Naive thymus-derived CD4-positive, alpha-beta T cell (primary cell): Measurements from ENCODE around the gene PRPF8. TPM values are rescaled to one million over a fixed set of nuclear protein-coding genes. Genes with fewer than 3 reads are reported as not detected.

ENCODE experiments used
- ATAC-seq: fragments of 150-1000 bp; cut with Tn5 transposase; 2 replicates; pipeline ENCODE4 v1.10.0; 2021; ENCODE audit warnings: mild to moderate bottlenecking, moderate library complexity
- CTCF ChIA-PET: fragments of 350-600 bp; sonication (Branson Sonifier 250); formaldehyde crosslinking; loops from one replicate; lab custom pipeline; 2021; ENCODE audit warnings: antibody characterized with exemption; lab: Charles Lee
- POLR2A ChIA-PET: fragments of 350-600 bp; sonication (Branson Sonifier 250); formaldehyde crosslinking; loops from one replicate; lab custom pipeline; 2021; ENCODE audit warnings: antibody characterized with exemption, inconsistent platforms; lab: Charles Lee
- DNase-seq, 9 donors: peaks; one replicate each; pipeline versions ENCODE4 v3.0.0 to v3.0.0-alpha.2; 2020 to 2022; ENCODE audit warnings: mixed read lengths in 1 of 9
- H3K27ac ChIP-seq: one replicate; pipeline ENCODE4 v1.7.0; 2013; ENCODE audit warnings: mild to moderate bottlenecking, low read depth, low read length, moderate library complexity
- H3K27me3 ChIP-seq, 2 donors: one replicate each; pipeline ENCODE4 v1.7.0; 2013; ENCODE audit warnings: low read length in 2 of 2, mild to moderate bottlenecking in 2 of 2, moderate library complexity in 2 of 2; ENCODE audit not compliant: control insufficient read depth in 2 of 2, insufficient read depth in 2 of 2
- H3K36me3 ChIP-seq, 3 experiments: 1 replicate in 2 of 3; 2 replicates in 1 of 3; pipeline ENCODE4 v1.7.0; 2013; ENCODE audit warnings: low read length in 3 of 3, mild to moderate bottlenecking in 3 of 3, moderate library complexity in 1 of 3; ENCODE audit not compliant: insufficient read depth in 3 of 3, control insufficient read depth in 2 of 3
- H3K4me1 ChIP-seq, 2 donors: one replicate each; pipeline ENCODE4 v1.7.0; 2013; ENCODE audit warnings: low read length in 2 of 2, mild to moderate bottlenecking in 2 of 2, moderate library complexity in 1 of 2; ENCODE audit not compliant: control insufficient read depth in 2 of 2, insufficient read depth in 2 of 2
- H3K4me3 ChIP-seq: 2 replicates; pipeline ENCODE4 v1.7.0; 2013; ENCODE audit warnings: mild to moderate bottlenecking, low read length
- H3K9me3 ChIP-seq, 3 experiments: 1 replicate in 2 of 3; 2 replicates in 1 of 3; pipeline ENCODE4 v1.7.0; 2013; ENCODE audit warnings: low read length in 3 of 3; ENCODE audit not compliant: control insufficient read depth in 2 of 3
- H3K27ac Mint-ChIP-seq, 9 donors: one replicate each; pipeline ENCODE4 v1.8.0; 2020 to 2022; ENCODE audit warnings: mixed read lengths in 9 of 9, mild to moderate bottlenecking in 8 of 9, moderate library complexity in 5 of 9, inconsistent platforms in 2 of 9
- H3K27me3 Mint-ChIP-seq, 5 donors: one replicate each; pipeline ENCODE4 v1.8.0; 2021 to 2022; ENCODE audit warnings: mixed read lengths in 5 of 5, mild to moderate bottlenecking in 1 of 5
- H3K36me3 Mint-ChIP-seq, 5 donors: one replicate each; pipeline ENCODE4 v1.8.0; 2020 to 2022; ENCODE audit warnings: mixed read lengths in 5 of 5, mild to moderate bottlenecking in 3 of 5, inconsistent platforms in 1 of 5
- H3K4me1 Mint-ChIP-seq, 7 donors: one replicate each; pipeline ENCODE4 v1.8.0; 2020 to 2022; ENCODE audit warnings: mixed read lengths in 7 of 7, mild to moderate bottlenecking in 3 of 7, inconsistent platforms in 1 of 7
- H3K4me3 Mint-ChIP-seq, 10 donors: one replicate each; pipeline ENCODE4 v1.8.0; 2020 to 2022; ENCODE audit warnings: mild to moderate bottlenecking in 10 of 10, mixed read lengths in 10 of 10, moderate library complexity in 6 of 10, inconsistent platforms in 2 of 10
- H3K9me3 Mint-ChIP-seq, 11 donors: one replicate each; pipeline ENCODE4 v1.8.0; 2020 to 2022; ENCODE audit warnings: mixed read lengths in 11 of 11, mild to moderate bottlenecking in 4 of 11, inconsistent platforms in 1 of 11, moderate library complexity in 1 of 11
- intact Hi-C, 2 donors: fragments of 100-400 bp; cut with micrococcal nuclease; formaldehyde crosslinking; loops; one replicate each; pipeline ENCODE4 v1.15.1; 2023
- polyA plus RNA-seq, 2 donors: library from polyadenylated mRNA; unstranded; fragments of 300-500 nt; fragmentation: Illumina TruSeq; gene quantifications; one replicate each; pipeline ENCODE4 v1.2.3, GENCODE V29; 2021
- total RNA-seq, 6 experiments: library from RNA in 5 of 6; stranded (reverse) in 5 of 6; gene quantifications; 1 replicate in 5 of 6; 2 replicates in 1 of 6; pipeline ENCODE4 v1.2.3 and lab custom pipeline; 2021 to 2026

PRPF8 gene
- total and polyA plus RNA-seq, 7 experiments from 2014 or later, result 167 to 554 (median 436) TPM

DNA sequence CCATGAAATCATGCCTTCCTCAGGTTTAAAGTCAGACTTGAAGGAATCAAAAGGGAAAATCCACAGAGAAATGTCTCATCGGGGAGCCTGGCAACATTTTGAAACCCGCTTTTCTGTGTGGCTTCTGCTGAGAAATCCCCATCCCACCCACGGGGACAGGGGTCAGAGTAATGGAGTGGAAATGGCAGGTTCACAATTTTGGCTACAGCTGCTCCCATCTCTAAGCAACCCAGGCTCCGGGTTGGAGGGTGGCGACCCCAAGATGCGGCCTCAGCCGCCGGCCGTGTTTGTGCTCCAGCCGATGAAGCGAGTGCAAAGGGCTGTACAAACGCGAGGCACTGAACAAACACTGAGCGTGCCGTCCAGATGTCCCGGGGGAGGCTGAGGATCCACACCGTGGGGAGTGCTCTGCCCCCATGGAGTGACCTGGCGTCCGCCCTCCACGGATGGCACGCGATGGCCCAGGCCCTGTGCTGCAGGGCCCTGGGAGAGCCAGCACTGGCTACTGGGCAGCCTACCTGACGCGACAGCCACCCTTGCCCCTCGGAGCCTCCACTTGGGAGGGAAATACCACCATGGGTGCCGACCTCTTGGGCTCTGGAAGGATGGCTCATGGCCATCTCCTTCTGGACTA is 78.2 kb downstream of the PRPF8 start:
- no peaks in the 10 kb centered on the region for H3K27me3 ChIP-seq
- Mint-ChIP-seq H3K36me3 (peaks cover 0 to 2% (median 0%) of the 10 kb centered on the region in 5 donors), H3K27ac (no peak overlapping the region), H3K9me3 (peaks cover 0 to 3% (median 0%) of the 10 kb centered on the region in 11 donors), H3K4me3 (no peak overlapping the region), H3K4me1 (peaks cover 0 to 7% (median 0%) of the 10 kb centered on the region in 7 donors), H3K27me3 (no peaks in the 10 kb centered on the region)
- no peak overlapping the region for H3K27ac ChIP-seq
- H3K4me3 ChIP-seq, result no peak overlapping the region
- no peaks in the 10 kb centered on the region for H3K4me1 ChIP-seq
- peaks cover 0 to 6% (median 0%) of the 10 kb centered on the region in 3 experiments for H3K9me3 ChIP-seq
- ATAC-seq (no peak), DNase-seq (peak in 1 of 9 donors; percentile 60)
- H3K36me3 ChIP-seq, result no peaks in the 10 kb centered on the region
- ChIA-PET CTCF (no interaction called here), POLR2A (interaction anchor here (0.8 kb wide), 1 partner anchor 15 kb away, joined by 3 read pairs; no protein-coding TSS in a partner anchor)
- intact Hi-C loops, result no loop called here

DNA sequence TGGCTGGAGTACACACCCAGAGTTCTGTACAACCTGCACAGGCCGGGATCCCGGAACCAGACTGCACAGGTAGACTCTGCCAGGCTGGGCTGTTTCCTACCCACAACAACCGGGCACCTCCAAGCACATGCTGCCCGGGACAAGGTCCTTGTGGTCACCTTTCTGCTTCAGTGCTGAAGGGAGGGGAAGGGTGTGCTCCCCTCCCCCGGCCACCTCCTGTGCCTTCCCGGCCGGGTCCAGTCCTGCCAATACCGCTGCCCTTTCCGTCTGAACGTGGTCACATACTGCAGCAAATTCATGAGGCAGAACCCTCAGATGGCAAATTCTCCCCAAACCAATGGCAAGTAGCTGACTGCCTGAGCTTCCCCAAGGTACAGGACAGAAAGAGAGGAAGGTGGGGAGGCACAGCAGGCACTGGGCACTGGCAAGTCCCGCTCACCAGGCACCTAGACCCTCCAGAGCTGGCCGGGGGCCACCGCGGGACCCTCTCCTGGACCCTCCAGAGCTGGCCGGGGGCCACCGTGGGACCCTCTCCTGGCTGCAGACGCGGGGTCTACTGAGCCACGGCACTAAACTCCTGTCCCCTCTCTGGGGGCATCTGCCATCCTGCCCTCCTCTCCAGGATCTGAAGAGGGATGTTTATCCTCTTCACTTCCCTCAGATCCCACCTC is 78.9 kb downstream of the PRPF8 start:
- Mint-ChIP-seq H3K9me3 (peaks cover 0 to 9% (median 0%) of the 10 kb centered on the region in 11 donors), H3K4me3 (no peak overlapping the region), H3K36me3 (peaks cover 0 to 5% (median 0%) of the 10 kb centered on the region in 5 donors), H3K27ac (no peak overlapping the region), H3K4me1 (peaks cover 0 to 7% (median 0%) of the 10 kb centered on the region in 7 donors), H3K27me3 (no peaks in the 10 kb centered on the region)
- no peak overlapping the region for H3K27ac ChIP-seq
- no peak for ATAC-seq
- no peaks in the 10 kb centered on the region for H3K27me3 ChIP-seq
- peaks cover 0 to 10% (median 0%) of the 10 kb centered on the region in 3 experiments for H3K9me3 ChIP-seq
- H3K36me3 ChIP-seq, result no peaks in the 10 kb centered on the region
- no peaks in the 10 kb centered on the region for H3K4me1 ChIP-seq
- POLR2A ChIA-PET, result no interaction called here
- H3K4me3 ChIP-seq, result no peak overlapping the region
- no peak for DNase-seq
- intact Hi-C loops, result no loop called here
- CTCF ChIA-PET, result no interaction called here

DNA sequence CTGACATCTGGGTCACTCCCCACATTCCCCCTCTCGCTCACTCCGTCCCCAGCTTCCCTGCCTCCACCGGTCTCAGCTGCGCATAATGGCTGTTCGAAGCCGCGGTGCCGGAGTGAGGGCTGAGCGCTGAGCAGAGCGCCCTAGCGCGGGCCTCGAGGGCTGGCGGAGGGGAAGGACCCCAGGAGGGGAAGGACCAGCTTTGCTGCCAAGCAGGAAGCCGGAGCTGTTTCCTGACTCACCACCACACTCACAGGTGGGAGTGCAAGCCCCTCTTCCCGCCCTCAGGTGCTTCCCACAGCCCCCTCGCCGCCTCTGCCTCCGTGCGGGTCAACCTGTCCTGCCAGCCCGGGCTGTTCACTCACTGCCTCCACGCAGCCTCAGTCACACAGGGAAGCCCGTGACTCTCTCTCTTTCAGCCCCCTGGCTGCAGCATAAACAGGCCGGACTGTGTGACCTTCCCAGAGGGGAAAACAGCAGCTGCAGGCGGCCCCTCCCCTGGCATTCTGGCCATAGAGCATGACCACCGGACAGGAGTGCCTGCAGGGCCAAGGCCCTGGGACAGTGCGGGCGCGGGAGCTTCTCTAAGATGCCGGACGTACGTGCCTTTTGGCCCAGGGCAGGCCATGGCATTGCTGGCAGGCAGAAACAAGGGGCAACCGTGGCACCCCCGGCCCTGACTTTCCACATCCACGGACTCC is 79.7 kb downstream of the PRPF8 start:
- POLR2A ChIA-PET, result interaction anchor here (0.6 kb wide), 1 partner anchor 283 kb away, joined by 3 read pairs; no protein-coding TSS in a partner anchor
- intact Hi-C loops, result no loop called here
- Histone ChIP-seq H3K36me3 (no peaks in the 10 kb centered on the region), H3K4me3 (no peak overlapping the region), H3K27ac (no peak overlapping the region), H3K27me3 (no peaks in the 10 kb centered on the region), H3K9me3 (peaks cover 0 to 10% (median 0%) of the 10 kb centered on the region in 3 experiments), H3K4me1 (no peaks in the 10 kb centered on the region)
- ATAC-seq (no peak), DNase-seq (no peak)
- Mint-ChIP-seq H3K36me3 (peaks cover 0 to 5% (median 0%) of the 10 kb centered on the region in 5 donors), H3K4me3 (no peak overlapping the region), H3K9me3 (peaks cover 0 to 9% (median 0%) of the 10 kb centered on the region in 11 donors), H3K4me1 (peaks cover 0 to 7% (median 0%) of the 10 kb centered on the region in 7 donors), H3K27ac (no peak overlapping the region), H3K27me3 (no peaks in the 10 kb centered on the region)
- CTCF ChIA-PET, result no interaction called here

DNA sequence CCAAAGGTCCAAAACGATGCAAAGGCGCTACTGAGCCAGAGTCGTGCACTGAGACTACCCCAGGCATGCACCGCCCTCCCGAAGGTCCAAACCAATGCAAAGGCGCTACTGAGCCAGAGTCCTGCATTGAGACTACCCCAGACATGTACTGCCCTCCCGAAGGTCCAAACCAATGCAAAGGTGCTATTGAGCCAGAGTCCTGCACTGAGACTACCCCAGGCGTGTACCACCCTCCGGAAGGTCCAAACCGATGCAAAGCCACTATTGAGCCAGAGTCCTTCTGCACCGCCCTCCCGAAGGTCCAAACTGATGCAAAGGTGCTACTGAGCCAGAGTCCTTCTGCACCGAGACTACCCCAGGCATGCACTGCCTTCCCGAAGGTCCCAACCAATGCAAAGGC is 83.1 kb downstream of the PRPF8 start:
- intact Hi-C loops, result no loop called here
- no peak for DNase-seq
- peaks cover 0 to 5% (median 0%) of the 10 kb centered on the region in 7 donors for H3K4me1 Mint-ChIP-seq

More for the DNA sequence above, 83.1 kb downstream of the PRPF8 start:
- no peak overlapping the region for H3K27ac ChIP-seq
- POLR2A ChIA-PET, result no interaction called here
- CTCF ChIA-PET, result no interaction called here
- no peaks in the 10 kb centered on the region for H3K27me3 ChIP-seq
- Mint-ChIP-seq H3K27ac (no peak overlapping the region), H3K9me3 (peaks cover 0 to 9% (median 0%) of the 10 kb centered on the region in 11 donors), H3K4me3 (no peak overlapping the region), H3K36me3 (peaks cover 0 to 5% (median 0%) of the 10 kb centered on the region in 5 donors), H3K27me3 (no peaks in the 10 kb centered on the region)
- ATAC-seq, result no peak
- no peaks in the 10 kb centered on the region for H3K4me1 ChIP-seq
- no peak overlapping the region for H3K4me3 ChIP-seq
- H3K36me3 ChIP-seq, result no peaks in the 10 kb centered on the region
- H3K9me3 ChIP-seq, result peaks cover 0 to 10% (median 0%) of the 10 kb centered on the region in 3 experiments

Other genes with a start within 250 kb of the PRPF8 start
- 10 to 100 TPM; 16.9 to 29.0 (median 20.9) TPM for gene CRK, start 228.6 kb downstream of the PRPF8 start, total RNA-seq
- 10 to 100 TPM; 20.0 to 24.3 TPM for gene CRK, start 228.6 kb downstream of the PRPF8 start, polyA plus RNA-seq
- gene MYO1C, start 192.2 kb downstream of the PRPF8 start, total RNA-seq, result 10 to 100 TPM; 10.3 to 37.0 (median 23.6) TPM
- 1 to 10 TPM; 4.4 to 4.7 TPM for gene MYO1C, start 192.2 kb downstream of the PRPF8 start, polyA plus RNA-seq
- 100 to 1,000 TPM in 2 of 5 experiments, 10 to 100 TPM in 3; 50.5 to 184 (median 84.2) TPM for gene INPP5K, start 168.3 kb downstream of the PRPF8 start, total RNA-seq
- 10 to 100 TPM; 72.9 to 84.3 TPM for gene INPP5K, start 168.3 kb downstream of the PRPF8 start, polyA plus RNA-seq
- gene PITPNA, start 122.1 kb downstream of the PRPF8 start, total RNA-seq, result 10 to 100 TPM; 31.5 to 87.9 (median 39.1) TPM
- gene PITPNA, start 122.1 kb downstream of the PRPF8 start, polyA plus RNA-seq, result 10 to 100 TPM; 16.6 to 25.3 TPM
- 100 to 1,000 TPM in 1 of 5 experiments, 10 to 100 TPM in 1, 1 to 10 TPM in 2, under 1 TPM in 1; 0.44 to 112 (median 9.2) TPM for gene SLC43A2, start 56.0 kb downstream of the PRPF8 start, total RNA-seq
- gene SLC43A2, start 56.0 kb downstream of the PRPF8 start, polyA plus RNA-seq, result 1 to 10 TPM; 3.5 to 3.7 TPM
- gene SCARF1, start 39.1 kb downstream of the PRPF8 start, total RNA-seq, result 1 to 10 TPM; 1.2 to 9.0 (median 2.3) TPM
- under 1 TPM in 1 of 2 donors, not detected in 1; 0.06 TPM for gene SCARF1, start 39.1 kb downstream of the PRPF8 start, polyA plus RNA-seq
- gene RILP, start 35.0 kb downstream of the PRPF8 start, total RNA-seq, result 1 to 10 TPM; 2.1 to 8.7 (median 3.0) TPM
- gene RILP, start 35.0 kb downstream of the PRPF8 start, polyA plus RNA-seq, result 1 to 10 TPM; 2.4 to 3.4 TPM
- gene TLCD2, start 25.5 kb upstream of the PRPF8 start, total RNA-seq, result under 1 TPM in 4 of 5 experiments, not detected in 1; 0.05 to 0.49 (median 0.08) TPM
- gene TLCD2, start 25.5 kb upstream of the PRPF8 start, polyA plus RNA-seq, result not detected
- 10 to 100 TPM; 30.7 to 55.1 (median 38.3) TPM for gene WDR81, start 39.8 kb upstream of the PRPF8 start, total RNA-seq
- gene WDR81, start 39.8 kb upstream of the PRPF8 start, polyA plus RNA-seq, result 10 to 100 TPM in 1 of 2 donors, 1 to 10 TPM in 1; 9.8 to 25.5 TPM
- gene SERPINF2, start 58.0 kb upstream of the PRPF8 start, total RNA-seq, result 1 to 10 TPM in 1 of 5 experiments, under 1 TPM in 4; 0.27 to 1.4 (median 0.65) TPM
- not detected for gene SERPINF2, start 58.0 kb upstream of the PRPF8 start, polyA plus RNA-seq
- gene SERPINF1, start 77.2 kb upstream of the PRPF8 start, total RNA-seq, result 10 to 100 TPM in 1 of 5 experiments, 1 to 10 TPM in 3, not detected in 1; 1.5 to 12.1 (median 4.9) TPM
- gene SERPINF1, start 77.2 kb upstream of the PRPF8 start, polyA plus RNA-seq, result 1 to 10 TPM; 4.6 to 8.9 TPM
- gene SMYD4, start 145.0 kb upstream of the PRPF8 start, total RNA-seq, result 10 to 100 TPM; 19.8 to 38.4 (median 32.5) TPM
- 10 to 100 TPM in 1 of 2 donors, 1 to 10 TPM in 1; 9.7 to 18.0 TPM for gene SMYD4, start 145.0 kb upstream of the PRPF8 start, polyA plus RNA-seq
- 100 to 1,000 TPM in 3 of 5 experiments, 10 to 100 TPM in 2; 57.8 to 264 (median 110) TPM for gene RPA1, start 145.1 kb upstream of the PRPF8 start, total RNA-seq
- gene RPA1, start 145.1 kb upstream of the PRPF8 start, polyA plus RNA-seq, result 10 to 100 TPM; 80.0 to 85.2 TPM